ENCODE data around the gene TRIM26.
A peak's percentile ranks its signal among the peaks of the same experiment; 100 is the strongest.

The TRIM26 gene

GRCh38 chr6:30162265-30163089 lies 50.7 kb downstream of the TRIM26 start:
- H3K4me3 ChIP-seq: no peak overlapping the region
- H3K36me3 ChIP-seq: no peaks in the 10 kb centered on the region
- H3K4me2 ChIP-seq: peak overlapping the region in 8 of 11 experiments; percentile 8 to 46 (median 34); a peak in 8 of 22 replicates
- no peaks in the 10 kb centered on the region for H4K20me1 ChIP-seq
- no peak for TF ChIP-seq Cebpa-rat (IDR thresholded peaks at IDR 0.05)
- peaks cover 6 to 21% (median 10%) of the 10 kb centered on the region in 10 experiments; a peak in 19 of 20 replicates for H3K4me1 ChIP-seq
- no peaks in the 10 kb centered on the region for H3K27me3 ChIP-seq
- H3K9me3 ChIP-seq (replicated peaks in 1 of 11): no peaks in the 10 kb centered on the region
- H3K27ac ChIP-seq: no peak overlapping the region
- H3K9ac ChIP-seq: no peak overlapping the region

DNA sequence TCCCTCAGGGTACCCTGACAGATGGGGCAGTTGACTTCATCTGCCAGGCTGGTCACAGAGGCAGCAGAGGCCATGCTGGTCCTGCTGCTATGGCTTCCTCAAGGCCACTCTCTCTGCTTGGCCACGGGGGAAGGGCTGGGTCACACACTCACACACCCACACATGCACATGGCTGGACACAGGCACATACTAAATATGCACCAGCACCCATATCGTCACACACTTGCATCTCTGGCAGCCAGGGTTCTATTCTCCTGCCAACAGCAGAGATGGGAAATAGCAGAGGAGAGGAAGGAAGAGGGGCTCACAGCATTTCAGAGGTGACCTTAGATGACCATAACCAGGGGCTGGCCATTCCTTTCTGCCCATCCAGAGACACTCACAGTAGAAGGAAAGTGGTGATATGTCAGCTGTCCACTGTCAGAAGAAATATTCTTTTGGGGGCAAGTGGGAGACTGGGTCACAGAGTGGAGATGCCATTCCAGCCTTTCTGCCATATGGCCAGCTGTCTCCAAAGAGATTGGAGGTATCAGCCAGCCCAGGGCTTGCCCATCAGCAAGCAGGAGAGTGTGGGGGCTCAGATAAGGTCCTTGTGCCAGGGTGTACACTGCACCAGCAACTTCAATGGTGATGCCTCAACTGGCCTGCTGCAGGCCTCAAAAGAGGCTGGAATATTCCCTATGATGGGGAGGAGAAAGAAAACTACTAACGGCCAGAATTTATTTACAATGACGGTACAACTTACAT lies 52.2 kb downstream of the TRIM26 start, which contains the start of gene TRIM10:
TRIM10 (minus strand) TSS at position 427 of the 747 bp plus-strand sequence; CDS start at position 74, 353 bp downstream.
- Histone ChIP-seq H4K20me1 (no peaks in the 10 kb centered on the region), H3K4me3 (no peak within 1 kb of the TSS), H3K36me3 (no peaks in the 10 kb centered on the region), H3K27ac (no peak within 1 kb of the TSS), H3K4me1 (peaks cover 6 to 22% (median 11%) of the 10 kb centered on the region in 10 experiments; a peak in 19 of 20 replicates), H3K4me2 (no peak within 1 kb of the TSS), H3K27me3 (no peaks in the 10 kb centered on the region), H3K9ac (no peak within 1 kb of the TSS), H3K9me3 (replicated peaks in 1 of 11) (no peaks in the 10 kb centered on the region)
- TF ChIP-seq Cebpa-rat (IDR thresholded peaks at IDR 0.05): no peak

DNA sequence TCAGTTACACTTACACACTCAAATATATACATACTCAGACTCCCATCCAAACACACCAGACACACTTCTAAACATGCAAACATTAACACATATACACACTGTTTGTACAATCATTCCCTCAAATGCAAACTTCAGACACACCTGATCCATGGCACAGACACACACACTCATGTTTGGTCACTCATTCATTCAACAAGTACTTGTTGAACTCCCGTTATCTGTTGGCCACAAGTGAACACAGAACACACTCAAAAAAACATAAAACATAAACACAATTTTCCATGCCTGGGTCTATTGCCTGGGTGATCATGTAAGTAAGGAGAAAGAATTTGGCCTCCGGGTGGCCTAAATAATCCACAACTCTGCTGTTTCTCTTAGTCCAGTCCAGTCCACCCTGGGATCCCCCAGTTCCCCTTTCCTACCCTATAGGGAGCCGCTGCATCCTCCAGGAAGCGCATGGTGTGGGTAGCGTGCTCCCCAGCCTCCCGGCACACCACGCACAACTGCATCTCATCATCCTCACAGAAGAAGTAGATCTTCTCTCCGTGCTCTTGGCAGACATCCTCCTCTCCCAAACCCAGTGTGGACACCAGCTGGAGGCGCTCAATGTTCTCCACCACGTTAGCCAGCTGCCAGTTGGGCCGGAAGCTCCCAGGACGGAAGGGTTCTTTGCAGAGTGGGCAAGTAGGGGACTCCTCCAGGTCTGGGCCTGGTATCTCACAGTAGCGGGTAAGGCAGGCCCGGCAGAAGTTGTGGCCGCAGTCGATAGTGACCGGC lies 53.0 kb downstream of the TRIM26 start:
- H3K27ac ChIP-seq: no peak overlapping the region
- H3K27me3 ChIP-seq: no peaks in the 10 kb centered on the region
- H3K4me1 ChIP-seq: peaks cover 6 to 22% (median 11%) of the 10 kb centered on the region in 10 experiments; a peak in 19 of 20 replicates
- no peaks in the 10 kb centered on the region for H3K36me3 ChIP-seq
- no peak for TF ChIP-seq Cebpa-rat (IDR thresholded peaks at IDR 0.05)
- H3K4me3 ChIP-seq: no peak overlapping the region
- H3K9me3 ChIP-seq (replicated peaks in 1 of 11): no peaks in the 10 kb centered on the region
- H3K9ac ChIP-seq: no peak overlapping the region
- H3K4me2 ChIP-seq: no peak overlapping the region
- no peaks in the 10 kb centered on the region for H4K20me1 ChIP-seq

DNA sequence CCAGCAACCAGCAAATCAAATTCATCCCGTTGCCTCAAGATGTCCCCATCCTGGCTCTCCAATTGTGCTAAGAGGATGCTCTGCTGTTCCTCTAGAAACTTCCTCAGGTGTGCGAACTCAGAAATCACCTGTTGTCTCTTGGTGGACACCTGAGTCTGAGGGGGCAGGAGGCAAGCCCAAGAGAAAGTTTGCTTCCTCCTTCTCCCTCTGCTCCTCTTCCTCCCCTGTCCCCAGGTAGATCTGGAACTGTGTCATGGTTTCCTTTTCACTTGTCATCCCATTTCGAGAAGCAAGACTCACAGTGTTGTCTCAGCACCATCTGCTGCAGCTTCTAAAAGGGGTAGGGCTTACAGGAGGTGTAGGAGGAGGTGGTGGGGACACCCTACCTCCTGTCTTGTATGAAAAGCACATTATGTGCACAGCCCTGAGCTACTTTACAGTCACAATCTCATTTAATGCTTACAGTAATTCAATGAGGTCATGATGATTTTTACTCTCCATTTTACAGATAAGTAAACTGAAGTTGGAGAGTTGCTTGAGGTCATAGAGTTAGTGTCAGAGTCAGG lies 54.6 kb downstream of the TRIM26 start:
- no peaks in the 10 kb centered on the region for H4K20me1 ChIP-seq
- peak overlapping the region in 5 of 11 experiments; percentile 2 to 33 (median 28); a peak in 4 of 22 replicates for H3K4me2 ChIP-seq
- no peaks in the 10 kb centered on the region for H3K27me3 ChIP-seq
- no peaks in the 10 kb centered on the region for H3K9me3 ChIP-seq (replicated peaks in 1 of 11)
- no peak overlapping the region for H3K9ac ChIP-seq
- TF ChIP-seq Cebpa-rat (IDR thresholded peaks at IDR 0.05): no peak
- H3K36me3 ChIP-seq: no peaks in the 10 kb centered on the region
- H3K27ac ChIP-seq: no peak overlapping the region
- no peak overlapping the region for H3K4me3 ChIP-seq
- peaks cover 6 to 21% (median 10%) of the 10 kb centered on the region in 10 experiments; a peak in 19 of 20 replicates for H3K4me1 ChIP-seq

DNA sequence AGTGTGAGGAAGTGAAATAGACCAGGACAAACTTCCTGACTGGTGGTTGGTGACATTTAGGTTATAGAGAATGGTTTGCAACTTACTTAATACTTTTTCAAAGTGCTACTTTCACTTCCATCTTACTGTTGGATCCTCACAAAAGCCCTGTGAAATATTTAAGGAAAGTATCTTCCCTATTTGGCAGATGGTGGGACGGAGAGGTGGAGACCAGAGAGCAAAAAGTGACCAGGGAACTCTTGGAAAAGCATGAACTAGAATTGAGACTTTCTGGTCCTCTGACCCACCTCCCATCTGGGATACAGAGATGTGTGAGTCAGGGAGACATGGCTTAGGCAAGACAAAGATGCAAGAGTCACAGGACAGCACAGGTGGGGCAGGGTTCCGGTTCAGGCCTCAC lies 55.2 kb downstream of the TRIM26 start:
- no peaks in the 10 kb centered on the region for H3K9me3 ChIP-seq (replicated peaks in 1 of 11)

GRCh38 chr6:30157581-30157980 lies 55.6 kb downstream of the TRIM26 start:
- H3K4me1 ChIP-seq: peaks cover 0 to 13% (median 4%) of the 10 kb centered on the region in 10 experiments; a peak in 9 of 20 replicates
- no peaks in the 10 kb centered on the region for H3K9me3 ChIP-seq (replicated peaks in 1 of 11)
- H3K36me3 ChIP-seq: no peaks in the 10 kb centered on the region
- TF ChIP-seq Cebpa-rat (IDR thresholded peaks at IDR 0.05): no peak
- H3K4me3 ChIP-seq: no peak overlapping the region
- H3K27ac ChIP-seq: no peak overlapping the region
- peak overlapping the region in 5 of 11 experiments; percentile 2 to 33 (median 28); a peak in 5 of 22 replicates for H3K4me2 ChIP-seq
- no peaks in the 10 kb centered on the region for H3K27me3 ChIP-seq
- no peaks in the 10 kb centered on the region for H4K20me1 ChIP-seq
- H3K9ac ChIP-seq: no peak overlapping the region

More for the DNA sequence above, 55.2 kb downstream of the TRIM26 start:
- no peaks in the 10 kb centered on the region for H3K27me3 ChIP-seq
- no peaks in the 10 kb centered on the region for H4K20me1 ChIP-seq
- H3K27ac ChIP-seq: no peak overlapping the region
- peak overlapping the region in 5 of 11 experiments; percentile 2 to 33 (median 28); a peak in 6 of 22 replicates for H3K4me2 ChIP-seq
- peaks cover 1 to 15% (median 6%) of the 10 kb centered on the region in 10 experiments; a peak in 19 of 20 replicates for H3K4me1 ChIP-seq
- no peak overlapping the region for H3K9ac ChIP-seq
- no peaks in the 10 kb centered on the region for H3K36me3 ChIP-seq
- TF ChIP-seq Cebpa-rat (IDR thresholded peaks at IDR 0.05): no peak
- H3K4me3 ChIP-seq: no peak overlapping the region

DNA sequence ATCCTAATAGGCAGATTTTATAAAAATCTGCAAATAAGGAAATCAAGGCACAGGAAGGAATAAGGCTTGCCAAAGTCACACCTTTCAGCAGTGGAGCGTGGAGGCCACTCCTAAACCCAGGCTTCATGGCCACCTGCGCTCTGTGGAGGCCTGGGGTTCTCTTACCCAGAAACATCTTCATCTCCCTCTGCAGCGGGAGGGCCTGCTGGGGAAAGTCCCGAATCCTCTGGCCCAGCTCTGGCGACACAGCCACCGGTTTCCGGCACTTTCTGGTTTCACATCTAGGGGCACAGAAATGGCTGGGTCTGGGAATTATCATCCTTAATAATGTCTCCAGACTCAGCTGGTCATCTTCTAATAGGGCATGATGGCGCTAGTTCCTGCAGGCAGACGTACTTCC lies 56.4 kb downstream of the TRIM26 start:
- H3K27me3 ChIP-seq: no peaks in the 10 kb centered on the region
- no peak for TF ChIP-seq Cebpa-rat (IDR thresholded peaks at IDR 0.05)
- no peak overlapping the region for H3K9ac ChIP-seq
- no peak overlapping the region for H3K4me2 ChIP-seq
- no peaks in the 10 kb centered on the region for H3K36me3 ChIP-seq
- no peaks in the 10 kb centered on the region for H4K20me1 ChIP-seq
- H3K27ac ChIP-seq: no peak overlapping the region
- H3K9me3 ChIP-seq (replicated peaks in 1 of 11): no peaks in the 10 kb centered on the region
- H3K4me3 ChIP-seq: no peak overlapping the region
- peaks cover 0 to 17% (median 5%) of the 10 kb centered on the region in 10 experiments; a peak in 9 of 20 replicates for H3K4me1 ChIP-seq

GRCh38 chr6:30156262-30156599 lies 57.0 kb downstream of the TRIM26 start:
- H3K9me3 ChIP-seq (replicated peaks in 1 of 11): no peaks in the 10 kb centered on the region
- H3K9ac ChIP-seq: no peak overlapping the region
- TF ChIP-seq Cebpa-rat (IDR thresholded peaks at IDR 0.05): no peak
- peaks cover 0 to 22% (median 10%) of the 10 kb centered on the region in 10 experiments; a peak in 12 of 20 replicates for H3K4me1 ChIP-seq
- no peak overlapping the region for H3K4me3 ChIP-seq
- H3K27me3 ChIP-seq: no peaks in the 10 kb centered on the region
- H4K20me1 ChIP-seq: no peaks in the 10 kb centered on the region
- H3K36me3 ChIP-seq: no peaks in the 10 kb centered on the region
- H3K27ac ChIP-seq: no peak overlapping the region
- H3K4me2 ChIP-seq: no peak overlapping the region
